ENCODE data around the gene PRDX5. TPM values are rescaled to one million over a fixed set of nuclear protein-coding genes. Genes with fewer than 3 reads are reported as not detected.

PRDX5 gene
- total RNA-seq, 2 experiments from 2014 or later: 31.7 to 33.1 TPM

DNA sequence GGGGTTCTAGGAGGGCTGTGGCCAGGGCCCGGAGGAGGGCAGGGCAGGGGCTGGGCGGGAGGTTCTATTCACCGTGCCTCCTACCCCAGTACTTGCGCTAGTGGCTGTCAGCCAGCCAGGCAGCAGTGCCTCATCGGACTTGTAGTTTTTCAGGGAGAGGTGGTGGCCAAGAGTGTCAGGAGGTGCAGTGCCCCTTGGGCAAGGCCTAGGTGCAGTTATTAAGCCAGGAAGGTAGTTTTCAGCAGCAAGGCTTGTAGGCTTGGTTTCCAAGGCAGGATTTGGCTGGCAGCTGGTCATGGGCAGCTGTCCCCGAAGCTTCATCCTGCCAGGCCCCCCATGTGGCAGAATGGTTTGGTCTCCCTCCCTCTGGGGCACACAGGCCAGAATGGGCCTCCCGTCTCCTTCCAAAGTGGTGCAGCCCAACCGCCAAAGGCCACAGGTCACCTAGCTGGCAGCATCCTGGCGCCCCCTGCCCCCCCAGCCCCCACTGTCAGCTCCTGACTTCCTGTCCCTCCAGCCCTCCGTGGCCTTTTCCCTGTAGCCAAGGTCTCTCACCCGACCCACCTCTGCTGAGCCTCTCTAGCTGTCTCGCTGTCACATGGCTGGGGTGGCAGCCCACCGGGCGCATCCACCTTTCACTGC is 30.6 kb downstream of the PRDX5 start:
- peaks cover 20% of the 10 kb centered on the region for H3K36me3 Mint-ChIP-seq (ENCODE audit: low read depth)
- Histone ChIP-seq H3K4me1 (ENCODE audit: insufficient read depth, low read length) (peaks cover 10% of the 10 kb centered on the region), H3K4me3 (ENCODE audit: low read length) (no peak overlapping the region), H3K36me3 (ENCODE audit: insufficient read depth, low read length) (peaks cover 60% of the 10 kb centered on the region), H3K9me3 (ENCODE audit: control insufficient read depth in 1 of 2, insufficient read depth in 1 of 2, low read length in 2 of 2) (no peaks in the 10 kb centered on the region), H3K27me3 (ENCODE audit: control insufficient read depth in 1 of 2, insufficient read depth in 2 of 2, low read length in 2 of 2) (no peaks in the 10 kb centered on the region), H3K27ac (ENCODE audit: low read depth in 1 of 2, low read length in 2 of 2) (no peak overlapping the region)
- H3K4me3 Mint-ChIP-seq: no peak overlapping the region
- DNase-seq (no peak), ATAC-seq (ENCODE audit: poor library complexity) (no peak)
- peaks cover 5% of the 10 kb centered on the region for H3K4me1 Mint-ChIP-seq (ENCODE audit: low read depth)
- TF ChIP-seq, protein P1, sequence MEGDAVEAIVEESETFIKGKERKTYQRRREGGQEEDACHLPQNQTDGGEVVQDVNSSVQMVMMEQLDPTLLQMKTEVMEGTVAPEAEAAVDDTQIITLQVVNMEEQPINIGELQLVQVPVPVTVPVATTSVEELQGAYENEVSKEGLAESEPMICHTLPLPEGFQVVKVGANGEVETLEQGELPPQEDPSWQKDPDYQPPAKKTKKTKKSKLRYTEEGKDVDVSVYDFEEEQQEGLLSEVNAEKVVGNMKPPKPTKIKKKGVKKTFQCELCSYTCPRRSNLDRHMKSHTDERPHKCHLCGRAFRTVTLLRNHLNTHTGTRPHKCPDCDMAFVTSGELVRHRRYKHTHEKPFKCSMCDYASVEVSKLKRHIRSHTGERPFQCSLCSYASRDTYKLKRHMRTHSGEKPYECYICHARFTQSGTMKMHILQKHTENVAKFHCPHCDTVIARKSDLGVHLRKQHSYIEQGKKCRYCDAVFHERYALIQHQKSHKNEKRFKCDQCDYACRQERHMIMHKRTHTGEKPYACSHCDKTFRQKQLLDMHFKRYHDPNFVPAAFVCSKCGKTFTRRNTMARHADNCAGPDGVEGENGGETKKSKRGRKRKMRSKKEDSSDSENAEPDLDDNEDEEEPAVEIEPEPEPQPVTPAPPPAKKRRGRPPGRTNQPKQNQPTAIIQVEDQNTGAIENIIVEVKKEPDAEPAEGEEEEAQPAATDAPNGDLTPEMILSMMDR (IDR thresholded peaks at IDR 0.05): no peak
- POLR2A ChIA-PET: interaction anchor here (2.2 kb wide), 1 partner anchor 31 kb away, joined by 7 read pairs; the partner anchor contains the start of genes PRDX5 and TRMT112
- H3K27ac Mint-ChIP-seq: no peak overlapping the region
- CTCF ChIA-PET: no interaction called here
- no peaks in the 10 kb centered on the region for H3K9me3 Mint-ChIP-seq
- no peaks in the 10 kb centered on the region for H3K27me3 Mint-ChIP-seq
- intact Hi-C loops (cut with DNase I, micrococcal nuclease): no loop called here

DNA sequence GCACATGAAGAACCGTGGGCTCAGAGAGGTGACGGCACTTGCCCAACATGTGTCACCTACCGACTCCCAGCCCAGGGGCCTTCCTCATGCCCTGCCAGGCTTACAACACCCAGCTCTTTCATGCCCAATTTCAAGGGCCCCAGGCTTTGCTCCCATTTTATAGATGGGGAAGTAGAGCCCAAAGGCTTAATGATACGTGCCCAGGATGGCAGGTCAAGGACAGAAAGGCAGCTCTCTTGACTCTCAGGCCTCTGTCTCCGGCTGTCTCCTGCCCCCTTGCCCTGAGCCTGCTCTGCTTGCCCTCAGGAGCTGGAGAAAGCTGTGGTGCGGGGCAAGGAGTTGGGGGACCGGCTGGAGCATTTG is 31.1 kb downstream of the PRDX5 start:
- Mint-ChIP-seq H3K4me3 (no peak overlapping the region), H3K36me3 (ENCODE audit: low read depth) (peaks cover 20% of the 10 kb centered on the region), H3K27me3 (no peaks in the 10 kb centered on the region), H3K27ac (no peak overlapping the region), H3K9me3 (no peaks in the 10 kb centered on the region), H3K4me1 (ENCODE audit: low read depth) (peaks cover 5% of the 10 kb centered on the region)
- Histone ChIP-seq H3K4me3 (ENCODE audit: low read length) (no peak overlapping the region), H3K27ac (ENCODE audit: low read depth in 1 of 2, low read length in 2 of 2) (no peak overlapping the region), H3K36me3 (ENCODE audit: insufficient read depth, low read length) (peaks cover 59% of the 10 kb centered on the region), H3K9me3 (ENCODE audit: control insufficient read depth in 1 of 2, insufficient read depth in 1 of 2, low read length in 2 of 2) (no peaks in the 10 kb centered on the region), H3K4me1 (ENCODE audit: insufficient read depth, low read length) (peaks cover 5% of the 10 kb centered on the region), H3K27me3 (ENCODE audit: control insufficient read depth in 1 of 2, insufficient read depth in 2 of 2, low read length in 2 of 2) (no peaks in the 10 kb centered on the region)
- ATAC-seq (ENCODE audit: poor library complexity) (no peak), DNase-seq (no peak)
- ChIA-PET CTCF (no interaction called here), POLR2A (interaction anchor here (2.2 kb wide), 1 partner anchor 32 kb away, joined by 7 read pairs; the partner anchor contains the start of genes PRDX5 and TRMT112)
- TF ChIP-seq, protein P1 (IDR thresholded peaks at IDR 0.05): no peak
- intact Hi-C loops (cut with DNase I, micrococcal nuclease): no loop called here

DNA sequence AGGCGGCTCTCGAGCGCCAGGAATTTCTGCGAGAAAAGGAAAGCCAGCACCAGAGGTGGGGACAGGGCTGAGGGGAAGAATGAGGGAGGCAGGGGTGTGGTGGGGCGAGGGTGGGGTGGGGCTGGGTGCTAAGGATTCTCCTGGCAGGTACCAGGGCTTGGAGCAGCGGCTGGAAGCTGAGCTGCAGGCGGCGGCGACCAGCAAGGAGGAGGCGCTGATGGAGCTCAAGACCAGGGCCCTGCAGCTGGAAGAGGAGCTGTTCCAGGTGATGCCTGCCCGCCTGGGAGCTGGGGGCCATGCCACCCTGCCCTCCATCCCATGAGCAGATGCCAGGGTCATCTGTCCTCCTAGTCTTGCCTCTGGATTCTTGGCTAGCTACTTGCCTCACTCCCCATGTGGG is 31.5 kb downstream of the PRDX5 start:
- intact Hi-C loops (cut with DNase I, micrococcal nuclease): no loop called here
- POLR2A ChIA-PET: interaction anchor here (2.2 kb wide), 1 partner anchor 32 kb away, joined by 7 read pairs; the partner anchor contains the start of genes PRDX5 and TRMT112
- peaks cover 57% of the 10 kb centered on the region for H3K36me3 ChIP-seq (ENCODE audit: insufficient read depth, low read length)

More for the DNA sequence above, 31.5 kb downstream of the PRDX5 start:
- Histone ChIP-seq H3K4me1 (ENCODE audit: insufficient read depth, low read length) (peaks cover 1% of the 10 kb centered on the region), H3K27ac (ENCODE audit: low read depth in 1 of 2, low read length in 2 of 2) (no peak overlapping the region), H3K9me3 (ENCODE audit: control insufficient read depth in 1 of 2, insufficient read depth in 1 of 2, low read length in 2 of 2) (no peaks in the 10 kb centered on the region), H3K27me3 (ENCODE audit: control insufficient read depth in 1 of 2, insufficient read depth in 2 of 2, low read length in 2 of 2) (no peaks in the 10 kb centered on the region), H3K4me3 (ENCODE audit: low read length) (no peak overlapping the region)
- H3K36me3 Mint-ChIP-seq (ENCODE audit: low read depth): peaks cover 20% of the 10 kb centered on the region
- DNase-seq (no peak), ATAC-seq (ENCODE audit: poor library complexity) (no peak)
- no peaks in the 10 kb centered on the region for H3K9me3 Mint-ChIP-seq
- no peaks in the 10 kb centered on the region for H3K27me3 Mint-ChIP-seq
- peaks cover 5% of the 10 kb centered on the region for H3K4me1 Mint-ChIP-seq (ENCODE audit: low read depth)
- TF ChIP-seq, protein P1 (IDR thresholded peaks at IDR 0.05): no peak
- CTCF ChIA-PET: no interaction called here
- H3K4me3 Mint-ChIP-seq: no peak overlapping the region
- H3K27ac Mint-ChIP-seq: no peak overlapping the region
